Uterus (tissue), 2 donors: ENCODE data around the gene POMT2.

Experiments used
- CTCF ChIP-seq, 4 experiments: fragments of 200-600 bp in 2 of 4; fragments of 450-650 bp in 2 of 4; sonication (generic) in 2 of 4; IDR thresholded peaks; one replicate each; pipeline ENCODE4 v1.5.1; 2016 to 2019; ENCODE audit warnings: antibody characterized with exemption in 4 of 4, mild to moderate bottlenecking in 2 of 4, moderate library complexity in 1 of 4
- POLR2A ChIP-seq, 2 donors: fragments of 450-650 bp; IDR thresholded peaks; one replicate each; pipeline ENCODE4 v1.6.1; 2016; ENCODE audit warnings: antibody characterized with exemption in 2 of 2, mild to moderate bottlenecking in 1 of 2, moderate library complexity in 1 of 2

GRCh38 chr14:77322250-77322902 is 1.7 kb upstream of the POMT2 start:
- no peak for TF ChIP-seq POLR2A (IDR thresholded peaks at IDR 0.05)
- no peak for TF ChIP-seq CTCF (IDR thresholded peaks at IDR 0.05)
